Ishikawa (cell line): ENCODE results near the gene SATB1.

Source experiments
- CEBPB ChIP-seq: IDR thresholded peaks from 2 replicates; pipeline ENCODE4 v1.6.1; 2012
- CREB1 ChIP-seq: IDR thresholded peaks from 2 replicates; pipeline ENCODE4 v1.6.1; 2012; ENCODE audit warnings: low read depth
- EP300 ChIP-seq: IDR thresholded peaks from 2 replicates; pipeline ENCODE4 v1.6.1; 2012; ENCODE audit warnings: borderline replicate concordance
- FOXM1 ChIP-seq: IDR thresholded peaks from 2 replicates; pipeline ENCODE4 v1.6.1; 2012; ENCODE audit warnings: low read depth, borderline replicate concordance
- MAX ChIP-seq: IDR thresholded peaks from 2 replicates; pipeline ENCODE4 v1.6.1; 2012
- NFIC ChIP-seq: IDR thresholded peaks from 2 replicates; pipeline ENCODE4 v1.6.1; 2012
- RAD21 ChIP-seq: IDR thresholded peaks from 2 replicates; pipeline ENCODE4 v1.6.1; 2012; ENCODE audit warnings: low read depth
- REST ChIP-seq: IDR thresholded peaks from 2 replicates; pipeline ENCODE4 v1.6.1; 2012; ENCODE audit warnings: low read depth, mild to moderate bottlenecking
- TAF1 ChIP-seq: IDR thresholded peaks from 2 replicates; pipeline ENCODE4 v1.6.1; 2012; ENCODE audit warnings: low read depth, mild to moderate bottlenecking
- USF1 ChIP-seq: IDR thresholded peaks from 2 replicates; pipeline ENCODE4 v1.6.1; 2012
- ZBTB7A ChIP-seq: IDR thresholded peaks from 2 replicates; pipeline ENCODE4 v1.6.1; 2012; ENCODE audit warnings: low read depth

- TF ChIP-seq RAD21 (no peak), EP300 (no peak), TAF1 (no peak), USF1 (no peak), FOXM1 (no peak), REST (no peak), MAX (no peak), CREB1 (no peak), CEBPB (no peak), ZBTB7A (no peak), NFIC (no peak)
These were observed 5.9 kb downstream of the SATB1 start for GRCh38 chr3:18419232-18419631.
